CD4-positive, CD25-positive, alpha-beta regulatory T cell (primary cell): ENCODE results near the gene SEC31A. TPM values are rescaled to one million over a fixed set of nuclear protein-coding genes. Genes with fewer than 3 reads are reported as not detected.
A peak's percentile ranks its signal among the peaks of the same experiment; 100 is the strongest.

Experiments used
- ATAC-seq, 2 donors: fragments of 150-1000 bp; cut with Tn5 transposase; one replicate each; pipeline ENCODE4 v1.10.0; 2021; ENCODE audit warnings: low read depth in 2 of 2, moderate number of reproducible peaks in 2 of 2, moderate library complexity in 1 of 2
- DNase-seq, 3 donors: peaks; one replicate each; pipeline versions ENCODE4 v3.0.0 to v3.0.0-alpha.2; 2012 to 2022; ENCODE audit warnings: mixed read lengths in 1 of 3
- H3K27ac ChIP-seq: one replicate; pipeline ENCODE4 v1.7.0; 2013; ENCODE audit warnings: mild to moderate bottlenecking, low read length; ENCODE audit not compliant: insufficient read depth, poor library complexity, severe bottlenecking
- H3K27me3 ChIP-seq: one replicate; pipeline ENCODE4 v1.7.0; 2013; ENCODE audit warnings: low read length; ENCODE audit not compliant: control insufficient read depth, insufficient read depth
- H3K36me3 ChIP-seq: one replicate; pipeline ENCODE4 v1.7.0; 2013; ENCODE audit warnings: mild to moderate bottlenecking, low read length, moderate library complexity; ENCODE audit not compliant: control insufficient read depth, insufficient read depth
- H3K4me1 ChIP-seq: 2 replicates; pipeline ENCODE4 v1.7.0; 2013; ENCODE audit warnings: mild to moderate bottlenecking, low read length; ENCODE audit not compliant: insufficient read depth, control insufficient read depth, poor library complexity, severe bottlenecking
- H3K4me3 ChIP-seq: one replicate; pipeline ENCODE4 v1.7.0; 2013; ENCODE audit warnings: low read depth, mild to moderate bottlenecking, low read length, moderate library complexity
- H3K9me3 ChIP-seq, 2 experiments: 1 replicate in 1 of 2; 2 replicates in 1 of 2; pipeline ENCODE4 v1.7.0; 2013; ENCODE audit warnings: low read length in 2 of 2, mild to moderate bottlenecking in 1 of 2, moderate library complexity in 1 of 2; ENCODE audit not compliant: control insufficient read depth in 2 of 2
- H3K27ac Mint-ChIP-seq, 3 donors: one replicate each; pipeline ENCODE4 v1.8.0; 2020 to 2022; ENCODE audit warnings: mild to moderate bottlenecking in 3 of 3, mixed read lengths in 3 of 3, moderate library complexity in 2 of 3
- H3K27me3 Mint-ChIP-seq: one replicate; pipeline ENCODE4 v1.8.0; 2022; ENCODE audit warnings: mild to moderate bottlenecking, mixed read lengths
- H3K36me3 Mint-ChIP-seq: one replicate; pipeline ENCODE4 v1.8.0; 2020; ENCODE audit warnings: mixed read lengths
- H3K4me1 Mint-ChIP-seq, 4 donors: one replicate each; pipeline ENCODE4 v1.8.0; 2020 to 2022; ENCODE audit warnings: mixed read lengths in 4 of 4, mild to moderate bottlenecking in 1 of 4
- H3K4me3 Mint-ChIP-seq, 4 donors: one replicate each; pipeline ENCODE4 v1.8.0; 2020 to 2022; ENCODE audit warnings: mild to moderate bottlenecking in 4 of 4, mixed read lengths in 4 of 4, moderate library complexity in 3 of 4
- H3K9me3 Mint-ChIP-seq, 7 donors: one replicate each; pipeline ENCODE4 v1.8.0; 2020 to 2022; ENCODE audit warnings: mixed read lengths in 7 of 7, mild to moderate bottlenecking in 3 of 7, moderate library complexity in 2 of 7
- polyA plus RNA-seq, 4 donors: library from polyadenylated mRNA; unstranded; fragments of 300-500 nt; fragmentation: Illumina TruSeq; gene quantifications; one replicate each; pipeline ENCODE4 v1.2.3, GENCODE V29; 2021
- total RNA-seq: library from RNA; stranded (reverse); gene quantifications from one replicate; pipeline ENCODE4 v1.2.3, GENCODE V29; 2022

The SEC31A gene
- total and polyA plus RNA-seq, 5 donors from 2014 or later: 101 to 130 (median 120) TPM

GRCh38 chr4:82900411-82901182 lies 9.6 kb upstream of the SEC31A start, which contains the start of gene THAP9:
THAP9 (plus strand) TSS chr4:82900735; CDS start chr4:82900803, 68 bp downstream.
- H3K4me1 Mint-ChIP-seq: peaks cover 13 to 16% (median 14%) of the 10 kb centered on the region in 4 donors
- H3K27me3 Mint-ChIP-seq: peaks cover 19% of the 10 kb centered on the region
- peak; percentile 98 to 100 (median 99) for DNase-seq

DNA sequence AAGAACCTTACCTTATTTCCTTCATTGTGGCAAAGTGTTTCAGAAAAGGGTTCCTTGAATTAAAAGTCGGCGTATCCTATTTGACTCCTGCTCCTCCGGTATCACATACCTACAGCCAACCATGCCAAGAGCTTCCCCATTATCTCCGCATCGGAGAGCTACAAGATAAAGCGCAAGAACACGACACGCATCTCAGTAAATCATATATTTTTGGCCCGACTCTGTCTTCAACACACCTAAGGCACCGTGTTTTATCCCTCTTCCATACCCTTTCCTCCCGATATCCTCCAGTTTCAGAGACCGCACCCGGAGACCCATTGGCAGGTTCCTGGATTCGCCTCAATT lies 9.1 kb upstream of the SEC31A start:
- Histone ChIP-seq H3K36me3 (peaks cover 11% of the 10 kb centered on the region), H3K27me3 (peaks cover 2% of the 10 kb centered on the region), H3K9me3 (no peaks in the 10 kb centered on the region), H3K4me3 (peak overlapping the region; percentile 94), H3K4me1 (peaks cover 40% of the 10 kb centered on the region), H3K27ac (peak overlapping the region; percentile 99)
- no peak overlapping the region for H3K27ac Mint-ChIP-seq
- H3K4me3 Mint-ChIP-seq: no peak overlapping the region
- H3K9me3 Mint-ChIP-seq: no peaks in the 10 kb centered on the region
- DNase-seq (peak in 1 of 3 donors; percentile 64), ATAC-seq (no peak)
- H3K4me1 Mint-ChIP-seq: peaks cover 8 to 16% (median 12%) of the 10 kb centered on the region in 4 donors
- peaks cover 14% of the 10 kb centered on the region for H3K27me3 Mint-ChIP-seq
- H3K36me3 Mint-ChIP-seq: peaks cover 6% of the 10 kb centered on the region

More at GRCh38 chr4:82900411-82901182, 9.6 kb upstream of the SEC31A start, which contains the start of gene THAP9:
- no peak within 1 kb of the TSS for H3K4me3 Mint-ChIP-seq
- peaks cover 2% of the 10 kb centered on the region for H3K27me3 ChIP-seq
- H3K9me3 ChIP-seq: no peaks in the 10 kb centered on the region
- H3K27ac ChIP-seq: peak within 1 kb of the TSS; percentile 99
- no peaks in the 10 kb centered on the region for H3K9me3 Mint-ChIP-seq
- H3K4me1 ChIP-seq: peaks cover 46% of the 10 kb centered on the region
- H3K36me3 ChIP-seq: peaks cover 7% of the 10 kb centered on the region
- H3K27ac Mint-ChIP-seq: no peak within 1 kb of the TSS
- peak; percentile 92 to 93 for ATAC-seq
- peaks cover 6% of the 10 kb centered on the region for H3K36me3 Mint-ChIP-seq
- peak within 1 kb of the TSS; percentile 94 for H3K4me3 ChIP-seq

DNA sequence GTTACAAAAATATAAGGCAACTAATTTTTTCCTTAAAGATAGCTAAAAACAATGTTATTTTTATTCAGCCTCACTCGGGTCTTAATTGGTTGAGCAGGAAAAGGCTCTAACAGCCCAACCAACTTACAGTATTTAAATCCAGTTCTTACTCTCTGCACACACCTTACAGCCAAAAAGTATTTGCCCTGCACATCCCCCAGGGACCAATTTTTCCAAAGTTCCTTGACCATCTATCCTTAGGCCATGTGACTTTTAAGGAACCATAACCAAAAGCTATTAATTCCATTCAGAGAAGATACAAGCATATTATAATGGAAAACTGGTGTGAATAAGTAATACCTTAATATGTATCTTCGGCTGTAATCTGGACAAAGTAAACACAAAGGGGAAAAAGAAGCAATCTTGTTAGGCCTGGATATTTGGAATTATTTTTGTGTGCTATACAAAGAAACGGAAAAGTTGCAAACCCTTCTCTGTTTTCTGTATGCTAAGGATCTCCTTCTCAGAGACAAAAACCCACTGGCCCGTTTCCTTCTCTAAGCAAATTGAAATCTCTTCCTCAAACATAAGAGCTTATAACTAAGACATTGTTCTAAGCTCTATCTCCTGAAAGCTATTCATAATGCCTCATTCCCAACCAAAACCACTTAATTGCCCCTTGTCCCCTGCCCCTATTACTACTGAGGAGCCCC lies 8.6 kb upstream of the SEC31A start:
- peak in 1 of 3 donors; percentile 16 for DNase-seq
- Mint-ChIP-seq H3K4me1 (peaks cover 10 to 19% (median 12%) of the 10 kb centered on the region in 4 donors), H3K4me3 (no peak overlapping the region), H3K36me3 (peaks cover 8% of the 10 kb centered on the region), H3K27ac (no peak overlapping the region), H3K9me3 (no peaks in the 10 kb centered on the region), H3K27me3 (peaks cover 14% of the 10 kb centered on the region)
- Histone ChIP-seq H3K4me1 (peaks cover 40% of the 10 kb centered on the region), H3K36me3 (peaks cover 16% of the 10 kb centered on the region), H3K27ac (peak overlapping the region; percentile 99), H3K27me3 (peaks cover 2% of the 10 kb centered on the region), H3K9me3 (no peaks in the 10 kb centered on the region), H3K4me3 (peak overlapping the region; percentile 94)
- ATAC-seq: no peak

GRCh38 chr4:82898322-82899243 lies 7.6 kb upstream of the SEC31A start:
- no peaks in the 10 kb centered on the region for H3K9me3 ChIP-seq
- H3K4me1 ChIP-seq: peaks cover 40% of the 10 kb centered on the region
- ATAC-seq: no peak
- Mint-ChIP-seq H3K27me3 (peaks cover 8% of the 10 kb centered on the region), H3K4me3 (no peak overlapping the region), H3K4me1 (peaks cover 11 to 25% (median 13%) of the 10 kb centered on the region in 4 donors), H3K36me3 (peaks cover 16% of the 10 kb centered on the region), H3K9me3 (no peaks in the 10 kb centered on the region), H3K27ac (peak overlapping the region in 2 of 3 donors; percentile 32 to 88)
- peak in 2 of 3 donors; percentile 27 to 57 for DNase-seq
- H3K27ac ChIP-seq: peak overlapping the region; percentile 99
- peaks cover 26% of the 10 kb centered on the region for H3K36me3 ChIP-seq
- no peaks in the 10 kb centered on the region for H3K27me3 ChIP-seq
- H3K4me3 ChIP-seq: peak overlapping the region; percentile 94

- H3K4me1 ChIP-seq: peaks cover 39% of the 10 kb centered on the region
- no peaks in the 10 kb centered on the region for H3K9me3 ChIP-seq
- peaks cover 16% of the 10 kb centered on the region for H3K36me3 Mint-ChIP-seq
- peaks cover 12 to 25% (median 20%) of the 10 kb centered on the region in 4 donors for H3K4me1 Mint-ChIP-seq
- H3K9me3 Mint-ChIP-seq: no peaks in the 10 kb centered on the region
- H3K27me3 ChIP-seq: no peaks in the 10 kb centered on the region
- peak overlapping the region; percentile 10 to 77 (median 74) for H3K27ac Mint-ChIP-seq
- H3K4me3 Mint-ChIP-seq: peak overlapping the region in 1 of 4 donors; percentile 23
- H3K27ac ChIP-seq: peak overlapping the region; percentile 99
- H3K27me3 Mint-ChIP-seq: no peaks in the 10 kb centered on the region
- DNase-seq: no peak
- ATAC-seq: no peak
- H3K4me3 ChIP-seq: no peak overlapping the region
- peaks cover 30% of the 10 kb centered on the region for H3K36me3 ChIP-seq
These were observed 5.8 kb upstream of the SEC31A start for GRCh38 chr4:82896755-82897154.

DNA sequence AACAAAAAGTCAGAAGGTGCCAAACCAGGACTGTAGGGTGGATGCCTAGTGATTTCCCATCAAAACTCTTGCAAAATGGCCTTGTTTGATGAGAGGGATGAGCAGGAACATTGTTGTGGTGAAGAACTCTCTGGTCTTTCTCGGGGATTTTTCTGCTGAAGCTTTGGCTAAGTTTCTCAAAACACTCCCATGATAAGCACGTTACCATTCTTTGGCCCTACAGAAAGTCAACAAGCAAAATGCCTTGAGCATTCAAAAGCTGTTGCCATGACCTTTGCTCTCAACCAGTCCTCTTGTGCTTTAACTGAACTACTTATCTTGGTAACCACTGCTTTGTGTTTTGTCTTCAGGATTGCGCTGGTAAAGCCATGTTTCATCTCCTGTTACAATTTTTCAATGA lies 3.0 kb upstream of the SEC31A start:
- H3K36me3 Mint-ChIP-seq: peaks cover 16% of the 10 kb centered on the region
- Histone ChIP-seq H3K9me3 (no peaks in the 10 kb centered on the region), H3K4me3 (no peak overlapping the region), H3K36me3 (peaks cover 30% of the 10 kb centered on the region), H3K27me3 (no peaks in the 10 kb centered on the region), H3K4me1 (peaks cover 39% of the 10 kb centered on the region), H3K27ac (no peak overlapping the region)
- H3K27me3 Mint-ChIP-seq: peaks cover 4% of the 10 kb centered on the region
- no peak overlapping the region for H3K27ac Mint-ChIP-seq
- no peaks in the 10 kb centered on the region for H3K9me3 Mint-ChIP-seq
- DNase-seq: no peak
- no peak for ATAC-seq
- H3K4me3 Mint-ChIP-seq: peak overlapping the region in 2 of 4 donors; percentile 38 to 69
- peaks cover 22 to 39% (median 34%) of the 10 kb centered on the region in 4 donors for H3K4me1 Mint-ChIP-seq

DNA sequence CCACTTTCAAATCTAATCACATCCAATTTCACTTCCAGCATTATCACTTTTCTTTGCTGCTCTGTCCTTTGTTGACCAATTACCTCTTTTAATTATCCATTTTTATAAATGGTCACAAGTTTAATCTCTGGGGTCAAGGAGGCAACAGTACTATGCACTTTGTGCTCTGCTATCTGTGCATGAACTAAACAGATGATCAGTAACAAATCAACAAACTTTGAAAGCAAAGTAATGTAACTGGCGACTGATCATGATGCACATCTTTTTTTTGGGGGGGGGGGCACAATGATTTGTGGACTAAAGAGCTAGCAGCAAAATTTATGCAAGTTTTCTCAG lies 1.5 kb upstream of the SEC31A start:
- Histone ChIP-seq H3K4me1 (peaks cover 28% of the 10 kb centered on the region), H3K36me3 (peaks cover 30% of the 10 kb centered on the region), H3K9me3 (no peaks in the 10 kb centered on the region), H3K4me3 (no peak overlapping the region), H3K27ac (no peak overlapping the region), H3K27me3 (no peaks in the 10 kb centered on the region)
- DNase-seq (no peak), ATAC-seq (no peak)
- peaks cover 24 to 44% (median 35%) of the 10 kb centered on the region in 4 donors for H3K4me1 Mint-ChIP-seq
- H3K4me3 Mint-ChIP-seq: peak overlapping the region; percentile 91 to 95 (median 92)
- H3K9me3 Mint-ChIP-seq: no peaks in the 10 kb centered on the region
- peak overlapping the region in 2 of 3 donors; percentile 65 to 98 for H3K27ac Mint-ChIP-seq
- H3K36me3 Mint-ChIP-seq: peaks cover 16% of the 10 kb centered on the region
- peaks cover 4% of the 10 kb centered on the region for H3K27me3 Mint-ChIP-seq
